DMS153 treated with DMSO at 0.1 percent for 48 hours (cell line): ENCODE data around the gene GDPD3.
A peak's percentile ranks its signal among the peaks of the same experiment; 100 is the strongest.

Experiments used
- DNase-seq: peaks from one replicate; lab custom pipeline; 2025; ENCODE audit not compliant: unreplicated experiment; lab: John Stamatoyannopoulos, UW

Gene GDPD3

DNA sequence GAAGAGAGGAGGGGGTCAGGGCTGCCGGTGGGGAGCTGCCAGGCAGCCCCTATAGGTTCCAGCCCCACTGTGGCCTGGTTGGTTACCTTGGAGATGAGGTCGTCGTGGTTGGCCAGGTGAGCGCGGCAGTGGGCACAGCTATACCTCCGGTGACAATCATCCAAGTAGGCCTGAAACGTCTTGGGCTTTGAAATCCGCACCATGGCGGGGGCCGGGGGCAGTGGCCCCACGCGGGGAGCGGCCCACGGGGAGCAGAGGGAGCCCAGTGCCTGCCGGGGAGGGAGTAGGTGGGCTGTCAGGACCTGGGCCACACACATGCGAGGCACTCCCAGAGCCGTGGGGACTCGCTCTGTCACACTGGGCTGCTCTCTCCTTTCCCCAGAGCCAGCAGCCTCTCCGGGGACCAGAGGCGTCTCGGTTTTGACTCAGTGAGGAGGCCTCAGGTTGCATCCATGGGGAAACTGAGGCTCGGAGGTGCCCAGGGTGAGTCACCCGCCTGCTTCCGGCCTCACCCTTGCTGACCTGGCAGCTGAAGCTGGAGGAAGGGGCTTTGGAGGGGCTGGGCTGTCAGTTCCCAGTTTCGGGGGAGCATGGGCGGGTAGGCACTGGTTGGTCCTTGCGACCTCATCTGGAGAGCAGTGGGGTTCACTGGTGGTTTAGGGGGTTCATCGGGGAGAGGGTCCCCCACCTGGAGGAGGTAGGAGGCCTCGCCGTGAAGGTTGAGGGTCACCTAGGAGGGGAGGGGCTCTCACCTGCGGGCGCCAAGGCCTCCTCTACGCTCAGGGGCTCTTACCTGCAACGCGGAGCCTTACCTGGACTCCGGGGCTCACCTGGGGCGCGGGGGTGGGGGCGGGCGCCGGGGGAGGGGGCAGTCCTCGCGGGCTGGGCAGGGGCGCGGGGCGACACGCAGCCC, 17.9 kb downstream of the GDPD3 start:
- no peak for DNase-seq

DNA sequence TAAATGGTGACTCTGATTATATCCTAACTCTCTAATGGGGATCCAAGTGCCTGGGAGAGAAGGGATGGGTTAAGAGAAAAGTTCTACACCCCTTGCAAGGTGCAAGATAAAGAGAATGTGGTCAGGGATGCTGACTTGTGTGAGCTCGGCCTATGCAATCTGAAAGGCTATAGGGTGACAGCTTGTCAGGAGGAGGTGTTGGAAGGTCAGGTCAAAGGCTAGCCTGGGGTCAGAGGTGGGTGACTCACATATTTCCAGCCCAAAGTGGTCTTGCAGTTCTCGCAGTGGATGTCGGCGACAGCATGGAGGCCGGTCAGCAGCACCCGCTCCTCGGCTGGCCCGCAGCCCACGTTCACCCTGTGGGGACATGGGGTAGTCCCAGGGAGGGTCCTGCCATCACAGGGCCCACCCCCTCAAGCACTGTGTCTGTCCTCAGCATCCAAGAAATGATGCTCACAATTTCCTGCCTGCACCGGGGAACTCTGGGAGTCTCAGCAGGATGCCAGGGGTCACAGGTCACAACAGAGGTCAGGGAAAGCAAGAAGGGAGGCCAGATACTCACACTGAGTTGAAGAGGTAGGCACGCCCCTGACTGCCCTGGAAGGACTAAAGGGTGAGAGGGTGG, 18.7 kb downstream of the GDPD3 start:
- no peak for DNase-seq

DNA sequence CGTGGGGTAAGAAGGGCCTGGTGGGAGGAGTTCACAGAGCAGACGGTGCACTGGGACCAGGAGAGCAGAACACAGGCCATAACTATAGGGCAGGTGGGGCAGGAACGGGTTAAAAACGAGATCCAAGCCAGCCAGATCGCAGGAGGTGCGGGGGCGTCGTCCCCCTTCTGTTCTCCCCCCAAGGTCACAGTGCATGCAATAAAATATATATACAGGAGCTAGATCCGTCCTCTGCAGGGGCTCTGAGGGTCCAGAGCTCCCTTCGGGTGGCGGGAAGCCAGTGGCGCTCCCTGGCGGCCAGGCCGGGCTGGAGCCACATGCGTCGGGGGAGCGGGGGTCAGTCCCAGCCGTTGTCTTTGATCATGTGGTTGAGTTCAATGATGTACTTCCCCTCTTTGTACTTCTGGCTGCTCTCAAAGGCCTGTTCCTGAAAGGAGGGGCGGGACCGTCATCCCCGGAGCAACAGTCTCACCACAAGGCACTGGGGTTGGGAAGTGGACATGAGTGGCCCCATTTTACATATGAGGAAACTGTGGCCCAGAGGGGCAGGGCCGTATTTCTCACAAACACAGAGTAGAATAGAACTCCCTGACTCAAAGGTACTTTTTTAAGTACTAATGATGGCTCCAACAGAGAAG, 20.8 kb downstream of the GDPD3 start:
- DNase-seq: peak; percentile 83

DNA sequence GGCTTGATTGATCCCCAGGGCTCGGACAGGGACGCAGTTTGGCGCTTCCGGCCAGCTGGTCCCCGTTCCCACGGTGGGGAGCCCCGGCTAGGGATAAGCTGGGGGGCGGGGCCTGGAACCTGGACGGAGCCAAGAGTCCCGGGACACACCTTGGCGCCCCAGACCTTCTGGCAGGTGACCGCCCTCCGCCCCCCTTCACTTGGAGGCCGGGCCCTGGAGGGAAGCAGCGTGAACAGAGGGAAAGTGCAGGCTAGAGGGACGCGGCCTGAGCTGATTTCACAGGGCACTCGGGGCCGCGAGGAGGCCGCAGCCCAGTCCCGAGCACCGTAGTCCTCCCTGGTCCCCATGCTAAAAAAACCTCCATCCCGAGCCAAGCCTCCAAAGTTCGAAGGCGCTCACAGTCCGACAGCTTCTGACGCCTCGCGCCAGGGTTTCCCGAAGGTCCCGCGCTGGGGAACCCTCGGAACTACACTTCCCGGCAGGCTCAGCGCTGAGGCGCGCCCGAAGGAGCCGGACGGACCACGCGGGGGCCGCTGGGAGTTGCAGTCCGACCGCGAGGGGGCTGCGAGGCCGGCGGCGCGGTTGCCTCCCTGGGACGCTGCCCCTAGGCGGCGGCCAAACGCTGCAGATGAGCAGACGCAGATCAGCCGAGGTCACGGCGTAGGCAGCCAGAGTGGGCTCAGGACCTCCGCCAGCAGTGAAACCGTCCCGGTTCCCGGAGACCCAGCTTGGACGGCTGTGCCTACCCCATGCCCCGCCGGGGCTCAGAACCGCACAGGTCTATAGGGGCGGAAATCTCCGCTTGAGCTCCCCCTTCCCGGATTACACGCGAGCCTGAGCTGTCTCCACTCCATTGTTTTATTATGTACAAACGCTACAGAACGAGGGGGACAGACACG, 21.6 kb downstream of the GDPD3 start, which contains the start of gene TBX6:
Gene TBX6 (minus strand): TSS at position 451 of the 899 bp plus-strand sequence. CDS start 731 bp downstream, outside the sequence.
- DNase-seq: peak; percentile 87

DNA sequence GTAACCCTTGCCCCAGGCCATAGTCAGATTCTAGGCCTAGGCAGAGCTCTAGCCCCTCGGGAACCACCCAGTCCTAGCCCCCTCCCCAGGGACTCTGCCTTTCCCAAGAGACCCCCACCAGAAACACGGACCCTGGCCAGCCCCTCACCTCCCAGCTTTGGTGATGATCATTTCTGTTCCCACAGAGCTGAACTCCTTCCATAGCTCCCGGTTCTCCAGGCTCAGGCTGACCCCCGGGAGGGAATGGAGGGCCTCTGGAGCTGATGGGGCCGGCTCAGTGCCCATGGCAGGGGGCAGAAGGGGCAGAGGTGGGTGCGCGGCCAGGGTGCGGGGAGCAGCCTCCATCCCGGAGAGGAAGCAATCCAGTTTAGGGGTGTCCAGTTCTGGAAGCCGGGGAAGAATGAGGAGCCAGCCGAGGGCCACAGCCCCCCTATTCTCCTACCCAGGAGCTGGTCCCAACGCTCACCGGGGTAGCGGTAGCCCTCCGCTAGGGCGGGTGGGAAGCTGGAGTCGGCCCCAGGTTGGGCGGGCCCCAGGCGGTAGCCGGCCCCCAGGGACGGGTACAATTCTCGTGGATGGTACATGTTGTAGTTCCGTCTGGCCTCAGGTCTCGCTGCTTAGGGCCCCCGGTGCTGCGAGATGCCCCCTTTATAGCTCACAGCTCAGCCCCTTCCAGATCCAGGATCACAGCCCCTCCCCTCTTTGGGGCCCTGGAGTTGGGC, 22.6 kb downstream of the GDPD3 start:
- DNase-seq: no peak

DNA sequence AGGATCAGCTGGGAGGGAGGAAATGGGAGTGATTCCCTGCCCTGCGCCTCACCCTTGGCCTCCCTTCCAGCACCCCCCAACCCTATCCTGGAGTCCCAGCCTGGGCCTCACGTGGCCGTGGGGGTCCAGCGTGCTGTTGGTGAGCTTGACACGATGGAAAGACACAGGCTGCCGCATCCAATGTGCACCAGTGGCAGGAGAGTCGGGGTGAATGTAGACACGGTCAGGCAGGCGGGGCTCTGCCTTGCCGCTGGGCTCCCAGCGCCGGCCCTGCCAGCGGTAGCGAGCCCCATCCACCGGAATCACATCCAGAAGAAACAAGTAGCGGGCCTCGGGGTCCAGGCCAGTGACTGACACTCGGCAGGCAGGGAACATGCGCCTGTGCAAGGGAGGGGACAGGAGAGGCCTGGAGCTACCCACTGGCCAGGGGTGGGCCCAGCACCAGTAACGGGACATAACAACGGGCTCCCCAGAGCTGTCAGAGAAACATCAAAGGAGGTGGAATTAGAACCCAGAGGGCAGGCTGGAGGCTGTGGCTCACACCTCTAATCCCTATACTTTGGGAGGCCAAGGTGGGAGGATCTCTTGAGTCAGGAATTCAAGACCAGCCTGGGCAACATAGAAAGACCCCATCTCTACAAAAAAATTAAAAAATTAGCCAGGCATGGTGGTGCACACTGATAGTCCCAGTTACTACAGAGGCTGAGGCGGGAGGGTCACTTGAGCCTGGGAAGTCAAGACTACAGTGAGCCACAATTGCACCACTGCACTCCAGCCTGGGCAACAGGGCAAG, 24.3 kb downstream of the GDPD3 start:
- DNase-seq: no peak

DNA sequence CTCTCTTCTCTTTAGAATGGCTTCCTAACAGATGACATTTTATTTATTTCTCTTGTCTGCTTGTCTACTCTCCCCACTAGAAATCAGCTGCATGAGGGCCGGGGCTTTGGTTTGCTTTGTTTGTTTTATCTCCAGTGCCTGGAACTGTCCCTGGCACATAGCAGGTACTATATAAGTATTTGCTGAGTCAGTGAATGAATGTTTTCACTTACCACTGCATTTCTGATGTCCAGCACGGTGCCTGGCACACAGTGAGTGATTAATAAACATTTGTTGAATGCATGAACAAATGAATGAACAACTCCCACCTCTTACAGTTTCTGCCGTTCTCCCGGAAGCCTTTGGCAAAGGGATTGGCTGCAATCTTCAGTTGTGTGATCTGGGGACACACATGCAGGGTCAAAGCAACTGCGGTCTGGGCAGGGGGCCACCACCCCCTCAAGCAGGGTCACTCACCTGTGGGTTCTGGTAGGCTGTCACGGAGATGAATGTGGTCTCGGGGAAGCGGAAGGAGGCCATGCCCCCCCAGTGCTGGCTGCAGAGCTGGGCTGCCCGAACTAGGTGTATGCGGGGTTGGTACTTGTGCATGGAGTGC, 25.0 kb downstream of the GDPD3 start:
- no peak for DNase-seq

DNA sequence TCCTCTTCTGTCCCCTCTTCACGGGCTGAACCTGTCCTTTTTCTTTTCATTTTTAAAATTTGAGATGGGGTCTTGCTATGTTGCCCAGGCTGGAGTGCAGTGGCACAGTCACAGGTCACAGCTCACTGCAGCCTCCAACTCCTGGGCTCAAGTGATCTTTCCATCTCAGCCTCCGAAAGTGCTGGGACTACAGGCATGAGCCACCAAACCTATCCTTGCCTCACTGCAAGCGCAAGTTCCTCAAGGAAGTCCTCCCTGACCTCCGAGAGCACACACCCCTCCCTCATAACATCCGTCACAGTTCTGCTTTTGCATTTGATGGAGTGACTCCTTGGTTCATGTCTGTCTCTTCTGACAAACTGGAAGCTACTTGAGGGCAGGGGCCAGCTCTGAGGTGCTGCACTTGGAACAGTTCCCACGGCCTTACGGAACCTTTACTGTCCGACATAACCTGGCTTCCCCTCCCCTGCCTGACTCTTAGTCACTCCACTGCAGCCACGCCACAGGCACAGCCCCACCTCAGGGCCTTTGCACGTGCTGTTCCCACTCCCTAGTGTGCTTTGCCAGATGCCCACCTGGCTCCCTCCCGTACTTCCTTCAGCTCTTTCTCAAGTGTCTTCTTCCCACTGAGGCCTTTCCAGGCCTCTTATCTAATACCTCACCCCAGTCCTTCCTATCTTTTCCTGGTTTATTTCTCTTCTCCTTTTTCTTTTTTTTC, 26.0 kb downstream of the GDPD3 start:
- no peak for DNase-seq

DNA sequence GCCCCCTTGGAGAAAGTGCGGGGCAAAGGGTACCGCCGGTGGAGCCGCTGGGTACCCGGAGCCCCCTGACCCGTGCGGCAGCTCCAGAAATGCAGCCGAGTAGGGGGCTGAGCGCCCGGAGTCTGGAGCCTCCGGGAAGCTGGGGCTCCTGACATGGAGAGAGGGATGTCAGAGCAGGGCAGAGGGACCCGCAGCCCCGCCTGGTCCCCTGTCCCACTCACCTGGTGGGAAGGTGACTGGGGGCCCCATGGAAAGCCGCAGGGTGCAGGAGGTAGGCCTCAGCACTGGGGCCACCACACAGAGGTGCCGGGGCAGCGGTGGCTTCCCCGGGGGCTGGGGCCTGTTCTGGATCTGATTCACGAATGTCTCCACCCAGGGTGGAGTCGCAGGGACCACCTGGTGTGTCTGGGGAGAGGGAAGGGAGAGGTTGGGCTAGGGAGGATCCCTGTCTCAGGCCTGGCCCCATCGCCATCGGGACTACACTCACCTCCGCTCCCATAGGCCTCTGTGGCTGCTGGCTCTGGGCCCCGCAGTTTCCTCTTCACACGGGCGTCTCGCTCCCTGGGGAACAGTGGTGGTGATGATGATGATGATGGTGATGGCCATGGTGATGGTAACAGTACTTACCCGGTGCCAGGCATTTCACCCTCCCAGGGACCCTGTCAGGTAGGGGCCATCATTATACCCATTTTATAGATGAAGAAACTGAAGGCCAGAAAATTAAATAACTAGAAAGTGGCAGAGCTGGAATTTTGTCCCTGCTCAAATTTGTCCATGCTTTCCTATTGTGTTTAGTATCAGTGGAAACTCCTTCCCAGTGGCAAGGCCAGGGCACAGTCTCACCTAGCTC, 26.8 kb downstream of the GDPD3 start:
- DNase-seq: no peak

DNA sequence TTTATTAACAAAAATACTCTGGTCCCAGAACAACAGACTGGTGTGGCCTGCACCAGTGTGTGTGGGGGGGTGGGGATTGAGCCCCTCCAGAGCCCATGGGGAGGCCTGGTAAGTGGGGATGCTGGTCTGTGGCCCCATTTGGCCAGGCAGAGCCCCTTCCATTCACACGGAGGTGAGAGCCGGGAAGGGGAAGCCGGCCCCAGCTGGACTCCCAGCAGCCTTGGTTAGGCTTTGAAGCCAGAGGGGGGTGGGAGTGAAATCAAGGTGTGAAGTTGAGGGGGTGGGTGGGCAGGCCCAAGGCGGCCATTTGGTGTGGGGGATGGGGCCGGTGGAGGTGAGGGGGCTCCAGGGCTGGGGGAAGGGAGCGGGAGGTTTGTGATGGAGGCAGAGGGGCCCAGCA, 27.5 kb downstream of the GDPD3 start:
- no peak for DNase-seq

DNA sequence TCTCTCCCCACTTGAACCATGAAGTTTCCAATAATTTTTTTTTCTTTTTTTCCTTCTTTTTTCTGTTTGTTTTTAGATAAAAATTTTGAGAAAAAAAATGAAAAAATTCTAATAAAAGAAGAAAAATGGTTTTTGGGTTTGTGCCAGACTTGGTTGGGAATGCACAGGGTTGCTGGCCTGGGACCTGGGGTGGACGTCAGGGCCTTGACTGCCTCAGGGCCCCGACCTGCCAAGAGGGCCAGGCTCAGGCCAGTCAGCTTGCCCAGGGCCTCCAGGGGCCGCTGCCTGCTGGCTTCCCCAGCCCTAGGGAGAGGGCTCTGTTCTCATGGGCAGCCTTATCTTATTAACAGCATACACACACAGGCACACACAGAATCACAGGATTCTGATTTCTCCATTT, 28.1 kb downstream of the GDPD3 start:
- no peak for DNase-seq

DNA sequence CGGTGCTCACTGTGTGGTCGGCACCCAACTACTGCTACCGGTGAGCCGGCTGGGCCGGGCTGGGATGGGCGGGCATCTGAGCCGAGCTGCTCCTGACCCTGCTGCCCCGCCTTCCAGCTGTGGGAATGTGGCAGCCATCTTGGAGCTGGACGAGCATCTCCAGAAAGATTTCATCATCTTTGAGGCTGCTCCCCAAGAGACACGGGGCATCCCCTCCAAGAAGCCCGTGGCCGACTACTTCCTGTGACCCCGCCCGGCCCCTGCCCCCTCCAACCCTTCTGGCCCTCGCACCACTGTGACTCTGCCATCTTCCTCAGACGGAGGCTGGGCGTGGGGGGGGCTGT, 28.5 kb downstream of the GDPD3 start:
- DNase-seq: no peak

DNA sequence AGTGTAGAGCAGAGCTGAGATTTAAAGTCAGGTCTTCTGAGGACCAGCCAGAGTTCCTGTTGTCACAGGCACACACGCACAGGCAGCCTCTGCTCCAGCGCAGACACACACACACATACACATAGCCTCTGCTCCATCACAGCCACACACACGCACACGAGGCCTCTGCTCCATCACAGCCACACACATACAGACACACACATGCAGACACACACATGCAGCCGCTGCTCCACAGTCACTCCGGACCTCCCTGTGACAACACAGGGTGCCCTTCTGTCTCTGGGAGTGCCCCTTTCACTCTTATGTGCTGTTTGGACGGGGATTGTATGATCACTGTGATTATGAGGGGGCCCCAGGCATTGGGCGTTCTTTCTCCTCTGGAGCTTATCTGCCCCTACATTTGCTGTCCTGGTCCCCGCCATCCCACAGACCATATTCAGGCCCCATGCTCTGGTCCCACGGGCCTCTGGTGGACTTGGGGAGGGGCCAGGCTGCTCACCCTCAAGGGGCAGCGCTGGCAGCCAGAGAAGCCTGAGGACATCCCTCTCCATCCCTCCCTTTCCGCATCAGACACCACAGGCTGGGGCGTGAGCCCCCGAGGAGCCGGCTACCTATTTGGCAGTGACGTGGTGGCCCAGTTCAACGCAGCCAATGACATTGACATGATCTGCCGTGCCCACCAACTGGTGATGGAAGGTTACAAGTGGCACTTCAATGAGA, 29.1 kb downstream of the GDPD3 start:
- no peak for DNase-seq

DNA sequence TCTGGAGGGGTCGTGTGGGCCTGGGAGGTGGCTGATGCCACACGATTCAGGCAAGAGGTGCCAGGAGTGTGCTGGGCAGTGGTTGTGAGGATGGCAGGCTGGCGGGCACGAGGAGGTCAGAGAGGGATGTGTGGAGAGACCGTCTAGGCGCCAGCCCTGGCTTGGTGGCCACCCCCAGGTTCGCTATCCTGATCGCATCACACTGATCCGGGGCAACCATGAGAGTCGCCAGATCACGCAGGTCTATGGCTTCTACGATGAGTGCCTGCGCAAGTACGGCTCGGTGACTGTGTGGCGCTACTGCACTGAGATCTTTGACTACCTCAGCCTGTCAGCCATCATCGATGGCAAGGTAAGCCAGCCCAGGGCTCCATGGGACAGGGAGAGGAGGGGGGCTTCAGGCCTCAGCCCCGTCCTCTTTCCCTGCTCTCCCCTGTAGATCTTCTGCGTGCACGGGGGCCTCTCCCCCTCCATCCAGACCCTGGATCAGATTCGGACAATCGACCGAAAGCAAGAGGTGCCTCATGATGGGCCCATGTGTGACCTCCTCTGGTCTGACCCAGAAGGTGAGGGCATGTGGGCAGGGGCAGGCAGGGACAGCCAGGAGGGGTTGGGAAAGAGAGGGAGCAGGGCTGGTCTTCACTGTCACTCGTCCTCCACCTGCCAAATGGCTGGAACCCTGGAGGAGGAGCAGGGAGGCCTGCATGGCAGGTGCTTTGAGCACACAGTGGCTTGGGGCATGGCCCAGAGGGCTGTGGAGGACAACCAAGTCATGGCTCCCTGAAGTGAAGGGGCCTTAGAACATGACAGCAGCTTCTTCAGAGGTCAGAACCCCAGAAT, 29.9 kb downstream of the GDPD3 start:
- DNase-seq: no peak

DNA sequence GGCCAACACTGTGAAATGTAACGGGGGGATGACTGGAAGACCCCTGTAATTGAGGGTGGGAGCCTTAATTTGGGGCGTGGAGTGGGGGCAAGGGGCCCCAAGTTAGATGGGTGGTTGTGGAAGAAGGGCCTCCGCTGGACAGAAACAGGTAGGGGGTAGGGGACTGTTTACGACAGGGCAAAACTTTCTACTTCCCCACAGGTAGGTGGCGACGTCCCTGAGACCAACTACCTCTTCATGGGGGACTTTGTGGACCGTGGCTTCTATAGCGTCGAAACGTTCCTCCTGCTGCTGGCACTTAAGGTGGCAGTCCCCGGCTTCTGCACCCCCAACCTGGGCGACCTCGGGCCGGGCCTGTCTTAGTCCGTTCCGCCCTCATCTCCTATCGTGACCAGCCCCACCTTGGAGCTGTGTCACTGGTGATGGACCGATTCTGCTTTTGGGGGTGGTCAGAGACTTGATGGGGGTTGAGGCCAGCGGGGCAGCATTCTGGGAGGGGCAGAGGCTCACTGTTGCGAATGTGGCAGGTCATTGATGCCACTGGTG, 30.7 kb downstream of the GDPD3 start:
- no peak for DNase-seq

DNA sequence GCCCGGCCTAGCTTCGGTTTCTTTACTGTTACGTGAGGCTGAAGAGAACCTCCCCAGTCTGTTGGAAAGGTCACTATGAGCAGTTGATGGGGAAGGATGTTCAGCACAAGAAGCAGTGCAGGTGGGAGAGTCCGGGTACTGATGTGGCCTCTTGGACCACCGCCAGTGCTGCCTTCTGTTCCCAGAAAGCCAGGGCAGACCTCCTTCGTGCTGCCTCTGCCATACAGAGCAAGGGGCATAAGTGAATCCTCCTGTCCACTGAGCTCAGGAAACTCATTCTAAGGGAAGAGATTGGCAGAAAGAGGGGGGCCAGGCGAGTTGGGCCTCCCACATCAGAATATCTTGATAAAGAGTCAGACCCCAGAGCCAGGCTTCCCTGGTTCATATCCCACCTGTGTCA, 33.9 kb downstream of the GDPD3 start:
- DNase-seq: no peak
